Effector memory CD8-positive, alpha-beta T cell (primary cell): ENCODE results near the gene GRIP2.

Experiments
- ATAC-seq: fragments of 150-1000 bp; cut with Tn5 transposase; replicated peaks from 2 replicates; pipeline ENCODE4 v1.10.0; 2021; ENCODE audit warnings: mild to moderate bottlenecking, moderate library complexity
- DNase-seq, 3 experiments: peaks; one replicate each; pipeline ENCODE4 v3.0.0; 2021
- H3K27ac Mint-ChIP-seq, 2 donors: one replicate each; pipeline ENCODE4 v1.8.0; 2022; ENCODE audit warnings: mild to moderate bottlenecking in 2 of 2, mixed read lengths in 2 of 2, moderate library complexity in 2 of 2
- H3K27me3 Mint-ChIP-seq, 2 donors: one replicate each; pipeline ENCODE4 v1.8.0; 2022; ENCODE audit warnings: mixed read lengths in 2 of 2
- H3K36me3 Mint-ChIP-seq: one replicate; pipeline ENCODE4 v1.8.0; 2022; ENCODE audit warnings: mild to moderate bottlenecking, moderate library complexity, mixed read lengths; ENCODE audit not compliant: insufficient read depth
- H3K4me1 Mint-ChIP-seq, 2 donors: one replicate each; pipeline ENCODE4 v1.8.0; 2022; ENCODE audit warnings: low read depth in 2 of 2, mixed read lengths in 2 of 2
- H3K4me3 Mint-ChIP-seq, 2 donors: one replicate each; pipeline ENCODE4 v1.8.0; 2022; ENCODE audit warnings: mild to moderate bottlenecking in 2 of 2, mixed read lengths in 2 of 2, moderate library complexity in 2 of 2
- H3K9me3 Mint-ChIP-seq, 2 donors: one replicate each; pipeline ENCODE4 v1.8.0; 2022; ENCODE audit warnings: mixed read lengths in 2 of 2

GRIP2 gene

GRCh38 chr3:14569474-14570000 lies 29.4 kb upstream of the GRIP2 start:
- DNase-seq (no peak), ATAC-seq (no peak)
- peaks cover 0 to 5% of the 10 kb centered on the region in 2 donors for H3K4me1 Mint-ChIP-seq
- H3K36me3 Mint-ChIP-seq: no peaks in the 10 kb centered on the region
- peaks cover 41 to 82% of the 10 kb centered on the region in 2 donors for H3K27me3 Mint-ChIP-seq
- H3K27ac Mint-ChIP-seq: no peak overlapping the region
- no peaks in the 10 kb centered on the region for H3K9me3 Mint-ChIP-seq
- H3K4me3 Mint-ChIP-seq: no peak overlapping the region

- H3K27ac Mint-ChIP-seq: no peak overlapping the region
- H3K4me1 Mint-ChIP-seq: peaks cover 0 to 5% of the 10 kb centered on the region in 2 donors
- DNase-seq (no peak), ATAC-seq (no peak)
- no peak overlapping the region for H3K4me3 Mint-ChIP-seq
- H3K27me3 Mint-ChIP-seq: peaks cover 39 to 86% of the 10 kb centered on the region in 2 donors
- no peaks in the 10 kb centered on the region for H3K36me3 Mint-ChIP-seq
- H3K9me3 Mint-ChIP-seq: no peaks in the 10 kb centered on the region
Measured at GRCh38 chr3:14568269-14568668, 28.1 kb upstream of the GRIP2 start.

GRCh38 chr3:14566812-14567211 lies 26.7 kb upstream of the GRIP2 start:
- Mint-ChIP-seq H3K4me3 (no peak overlapping the region), H3K9me3 (no peaks in the 10 kb centered on the region), H3K27ac (no peak overlapping the region), H3K36me3 (no peaks in the 10 kb centered on the region), H3K27me3 (peaks cover 42 to 87% of the 10 kb centered on the region in 2 donors), H3K4me1 (peaks cover 0 to 5% of the 10 kb centered on the region in 2 donors)
- DNase-seq (no peak), ATAC-seq (no peak)

GRCh38 chr3:14565868-14566588 lies 25.9 kb upstream of the GRIP2 start:
- Mint-ChIP-seq H3K27me3 (peaks cover 42 to 87% of the 10 kb centered on the region in 2 donors), H3K9me3 (no peaks in the 10 kb centered on the region), H3K27ac (no peak overlapping the region), H3K4me1 (peaks cover 0 to 5% of the 10 kb centered on the region in 2 donors), H3K36me3 (no peaks in the 10 kb centered on the region), H3K4me3 (no peak overlapping the region)
- DNase-seq (no peak), ATAC-seq (no peak)

GRCh38 chr3:14564741-14565140 lies 24.6 kb upstream of the GRIP2 start:
- Mint-ChIP-seq H3K4me1 (peaks cover 0 to 3% of the 10 kb centered on the region in 2 donors), H3K36me3 (no peaks in the 10 kb centered on the region), H3K27me3 (peaks cover 51 to 94% of the 10 kb centered on the region in 2 donors), H3K27ac (no peak overlapping the region), H3K9me3 (no peaks in the 10 kb centered on the region), H3K4me3 (no peak overlapping the region)
- DNase-seq: no peak
- no peak for ATAC-seq

- no peaks in the 10 kb centered on the region for H3K36me3 Mint-ChIP-seq
- peaks cover 51 to 99% of the 10 kb centered on the region in 2 donors for H3K27me3 Mint-ChIP-seq
- H3K4me3 Mint-ChIP-seq: no peak overlapping the region
- H3K27ac Mint-ChIP-seq: no peak overlapping the region
- H3K9me3 Mint-ChIP-seq: no peaks in the 10 kb centered on the region
- ATAC-seq (no peak), DNase-seq (no peak)
- H3K4me1 Mint-ChIP-seq: peaks cover 0 to 2% of the 10 kb centered on the region in 2 donors
Measured at GRCh38 chr3:14563946-14564539, 23.9 kb upstream of the GRIP2 start.

GRCh38 chr3:14562121-14562890 lies 22.2 kb upstream of the GRIP2 start:
- no peak for DNase-seq
- Mint-ChIP-seq H3K4me3 (no peak overlapping the region), H3K27me3 (peaks cover 49 to 99% of the 10 kb centered on the region in 2 donors), H3K27ac (no peak overlapping the region), H3K36me3 (no peaks in the 10 kb centered on the region), H3K9me3 (no peaks in the 10 kb centered on the region), H3K4me1 (peaks cover 0 to 2% of the 10 kb centered on the region in 2 donors)
- ATAC-seq: no peak

GRCh38 chr3:14561051-14561960 lies 21.2 kb upstream of the GRIP2 start:
- no peak for ATAC-seq
- Mint-ChIP-seq H3K36me3 (no peaks in the 10 kb centered on the region), H3K9me3 (no peaks in the 10 kb centered on the region)

GRCh38 chr3:14560110-14560509 lies 20.0 kb upstream of the GRIP2 start:
- peaks cover 5 to 7% of the 10 kb centered on the region in 2 donors for H3K4me1 Mint-ChIP-seq
- H3K36me3 Mint-ChIP-seq: no peaks in the 10 kb centered on the region
- no peaks in the 10 kb centered on the region for H3K9me3 Mint-ChIP-seq
- H3K27ac Mint-ChIP-seq: no peak overlapping the region
- ATAC-seq (no peak), DNase-seq (no peak)
- no peak overlapping the region for H3K4me3 Mint-ChIP-seq
- H3K27me3 Mint-ChIP-seq: peaks cover 69 to 100% of the 10 kb centered on the region in 2 donors

More at GRCh38 chr3:14561051-14561960, 21.2 kb upstream of the GRIP2 start:
- no peak overlapping the region for H3K27ac Mint-ChIP-seq
- H3K27me3 Mint-ChIP-seq: peaks cover 59 to 100% of the 10 kb centered on the region in 2 donors
- DNase-seq: no peak
- H3K4me3 Mint-ChIP-seq: no peak overlapping the region
- H3K4me1 Mint-ChIP-seq: peaks cover 0 to 3% of the 10 kb centered on the region in 2 donors

GRCh38 chr3:14558029-14558428 lies 17.9 kb upstream of the GRIP2 start:
- H3K36me3 Mint-ChIP-seq: no peaks in the 10 kb centered on the region
- no peak overlapping the region for H3K27ac Mint-ChIP-seq
- no peak for DNase-seq
- no peak for ATAC-seq
- H3K27me3 Mint-ChIP-seq: peaks cover 82 to 100% of the 10 kb centered on the region in 2 donors
- no peak overlapping the region for H3K4me3 Mint-ChIP-seq
- H3K4me1 Mint-ChIP-seq: peaks cover 7% of the 10 kb centered on the region in 2 donors
- H3K9me3 Mint-ChIP-seq: no peaks in the 10 kb centered on the region

- Mint-ChIP-seq H3K36me3 (no peaks in the 10 kb centered on the region), H3K27ac (no peak overlapping the region), H3K27me3 (peaks cover 79 to 100% of the 10 kb centered on the region in 2 donors), H3K4me1 (peaks cover 7% of the 10 kb centered on the region in 2 donors), H3K9me3 (no peaks in the 10 kb centered on the region), H3K4me3 (peak overlapping the region in 1 of 2 donors; percentile 52)
- ATAC-seq (no peak), DNase-seq (no peak)
Measured at GRCh38 chr3:14555835-14556234, 15.7 kb upstream of the GRIP2 start.

GRCh38 chr3:14554715-14555114 lies 14.6 kb upstream of the GRIP2 start:
- no peaks in the 10 kb centered on the region for H3K36me3 Mint-ChIP-seq
- H3K27me3 Mint-ChIP-seq: peaks cover 79 to 100% of the 10 kb centered on the region in 2 donors
- ATAC-seq (no peak), DNase-seq (no peak)
- no peak overlapping the region for H3K27ac Mint-ChIP-seq
- no peaks in the 10 kb centered on the region for H3K9me3 Mint-ChIP-seq
- H3K4me3 Mint-ChIP-seq: no peak overlapping the region
- H3K4me1 Mint-ChIP-seq: peaks cover 7% of the 10 kb centered on the region in 2 donors
